Activated CD4-positive, alpha-beta T cell treated with anti-CD3 and anti-CD28 coated beads for 1 hour (primary cell): ENCODE measurements around the gene TMEM190.
A peak's percentile ranks its signal among the peaks of the same experiment; 100 is the strongest.

Experiments
- DNase-seq: peaks from one replicate; pipeline ENCODE4 v3.0.0-alpha.2; 2020

TMEM190 gene

GRCh38 chr19:55352040-55352439 is 24.6 kb upstream of the TMEM190 start:
- DNase-seq: no peak

- DNase-seq: no peak
These were observed 24.0 kb upstream of the TMEM190 start for GRCh38 chr19:55352549-55353145.

- DNase-seq: no peak
These were observed 23.2 kb upstream of the TMEM190 start for GRCh38 chr19:55353356-55353802.

- DNase-seq: peak; percentile 44
These were observed 22.6 kb upstream of the TMEM190 start for GRCh38 chr19:55353803-55354697.

GRCh38 chr19:55354698-55355212 is 21.9 kb upstream of the TMEM190 start, which contains the start of gene COX6B2:
Gene COX6B2, minus strand, starts transcription at chr19:55354719. Its CDS starts 198 bp downstream, at chr19:55354521.
- DNase-seq: no peak

GRCh38 chr19:55355213-55355821 is 21.3 kb upstream of the TMEM190 start:
- DNase-seq: no peak

- no peak for DNase-seq
These were observed 18.1 kb upstream of the TMEM190 start for GRCh38 chr19:55358493-55358892.

GRCh38 chr19:55358943-55359908 is 17.4 kb upstream of the TMEM190 start:
- no peak for DNase-seq

GRCh38 chr19:55360902-55361301 is 15.7 kb upstream of the TMEM190 start:
- no peak for DNase-seq

- DNase-seq: no peak
These were observed 14.2 kb upstream of the TMEM190 start for GRCh38 chr19:55362174-55362989.

GRCh38 chr19:55362990-55363716 is 13.5 kb upstream of the TMEM190 start, which contains the start of gene GARIN5B:
Gene GARIN5B, minus strand, starts transcription at chr19:55363260. Its CDS starts 194 bp downstream, at chr19:55363066.
- no peak for DNase-seq

GRCh38 chr19:55365245-55365644 is 11.4 kb upstream of the TMEM190 start:
- DNase-seq: no peak

- no peak for DNase-seq
These were observed 10.7 kb upstream of the TMEM190 start for GRCh38 chr19:55365964-55366363.

- DNase-seq: no peak
These were observed 9.8 kb upstream of the TMEM190 start for GRCh38 chr19:55366790-55367189.

- DNase-seq: no peak
These were observed 8.5 kb upstream of the TMEM190 start for GRCh38 chr19:55368106-55368505.

GRCh38 chr19:55368701-55369563 is 7.7 kb upstream of the TMEM190 start:
- DNase-seq: no peak

GRCh38 chr19:55369653-55370304 is 6.8 kb upstream of the TMEM190 start:
- DNase-seq: no peak

GRCh38 chr19:55370305-55370988 is 6.2 kb upstream of the TMEM190 start, which contains the start of gene IL11:
Gene IL11, minus strand, starts transcription at chr19:55370463. Its CDS starts 153 bp downstream, at chr19:55370310.
- no peak for DNase-seq
